LHCN-M2 (cell line): Measurements from ENCODE around the gene ETV7. TPM values are rescaled to one million over a fixed set of nuclear protein-coding genes. Genes with fewer than 3 reads are reported as not detected.
A peak's percentile ranks its signal among the peaks of the same experiment; 100 is the strongest.
"Not testable (repeated sequence)": the region's sequence is repeated elsewhere in the genome, so short reads cannot be mapped to it uniquely, and the experiment has no call there.

Source experiments
- DNase-seq: peaks from one replicate; pipeline ENCODE4 v3.0.0-alpha.2; 2012; ENCODE audit warnings: low read depth
- total RNA-seq: library from RNA; depleted of rRNA; stranded (reverse); fragments of >200 nt; gene quantifications from 2 replicates; pipeline ENCODE4 v1.2.3, GENCODE V29; 2014

Gene ETV7
- total RNA-seq, 1 experiment from 2014 or later, result 0.17 TPM

GRCh38 chr6:36364669-36365479 lies 22.6 kb downstream of the ETV7 start:
- no peak for DNase-seq

- not testable (repeated sequence) for DNase-seq
These were observed 23.3 kb downstream of the ETV7 start for GRCh38 chr6:36364061-36364635.

GRCh38 chr6:36363371-36363752 lies 24.1 kb downstream of the ETV7 start:
- DNase-seq, result not testable (repeated sequence)

- DNase-seq, result no peak
These were observed 24.7 kb downstream of the ETV7 start for GRCh38 chr6:36362551-36363370.

GRCh38 chr6:36361071-36361470 lies 26.4 kb downstream of the ETV7 start:
- no peak for DNase-seq

- peak; percentile 70 for DNase-seq
These were observed 27.0 kb downstream of the ETV7 start for GRCh38 chr6:36360241-36361054.

- peak; percentile 37 for DNase-seq
These were observed 29.1 kb downstream of the ETV7 start for GRCh38 chr6:36358226-36358915.

GRCh38 chr6:36357872-36358225 lies 29.6 kb downstream of the ETV7 start:
- DNase-seq, result no peak

- no peak for DNase-seq
These were observed 31.6 kb downstream of the ETV7 start for GRCh38 chr6:36355819-36356218.

GRCh38 chr6:36353411-36353915 lies 34.0 kb downstream of the ETV7 start:
- no peak for DNase-seq

- no peak for DNase-seq
These were observed 34.9 kb downstream of the ETV7 start for GRCh38 chr6:36352477-36353157.

- peak; percentile 46 for DNase-seq
These were observed 36.5 kb downstream of the ETV7 start for GRCh38 chr6:36350681-36351571.

- DNase-seq, result no peak
These were observed 37.4 kb downstream of the ETV7 start for GRCh38 chr6:36350082-36350481.

- DNase-seq, result no peak
These were observed 38.2 kb downstream of the ETV7 start for GRCh38 chr6:36349240-36349639.

- DNase-seq, result no peak
These were observed 39.8 kb downstream of the ETV7 start for GRCh38 chr6:36347621-36348020.

GRCh38 chr6:36346486-36347273 lies 40.8 kb downstream of the ETV7 start:
- DNase-seq, result no peak

GRCh38 chr6:36345681-36346466 lies 41.6 kb downstream of the ETV7 start:
- no peak for DNase-seq
